HepG2 (cell line): Measurements from ENCODE around the gene CCDC158. TPM values are rescaled to one million over a fixed set of nuclear protein-coding genes. Genes with fewer than 3 reads are reported as not detected.

ENCODE experiments used
- CTCF ChIP-seq: sonication (generic); formaldehyde crosslinking; IDR thresholded peaks from 2 replicates; pipeline ENCODE4 v1.5.0; 2020; ENCODE audit warnings: mild to moderate bottlenecking, missing genetic modification reagents, moderate library complexity
- DNMT1 ChIP-seq: sonication (generic); formaldehyde crosslinking; IDR thresholded peaks from 2 replicates; pipeline ENCODE4 v1.5.1; 2020; ENCODE audit warnings: mild to moderate bottlenecking, missing genetic modification reagents
- ELF4 ChIP-seq: sonication (generic); formaldehyde crosslinking; IDR thresholded peaks from 2 replicates; pipeline ENCODE4 v1.5.0; 2020; ENCODE audit warnings: missing genetic modification reagents, mild to moderate bottlenecking, moderate library complexity, borderline replicate concordance
- HOMEZ ChIP-seq: IDR thresholded peaks from 2 replicates; pipeline ENCODE4 v1.6.1; 2016; ENCODE audit warnings: low read depth
- MLX ChIP-seq: IDR thresholded peaks from 2 replicates; pipeline ENCODE4 v1.6.1; 2016
- MTA1 ChIP-seq: sonication (generic); formaldehyde crosslinking; IDR thresholded peaks from 2 replicates; pipeline ENCODE4 v1.4.0; 2020; ENCODE audit warnings: missing genetic modification reagents, mild to moderate bottlenecking, borderline replicate concordance
- NFE2L1 ChIP-seq: sonication (generic); formaldehyde crosslinking; IDR thresholded peaks from 2 replicates; pipeline ENCODE4 v1.4.0; 2020; ENCODE audit warnings: missing genetic modification reagents, mild to moderate bottlenecking, borderline replicate concordance
- RBFOX2 ChIP-seq: fragments of 200-400 bp; formaldehyde crosslinking; IDR thresholded peaks from 2 replicates; pipeline ENCODE4 v1.6.1; 2017; ENCODE audit warnings: low read depth, mild to moderate bottlenecking, low read length
- USF2 ChIP-seq, 2 experiments: sonication (generic) in 1 of 2; formaldehyde crosslinking in 1 of 2; IDR thresholded peaks; 2 replicates each; pipeline versions ENCODE4 v1.5.1 to v1.6.1; 2011 to 2020; ENCODE audit warnings: borderline replicate concordance in 1 of 2, low read depth in 1 of 2, low read length in 1 of 2, mild to moderate bottlenecking in 1 of 2, missing genetic modification reagents in 1 of 2, moderate library complexity in 1 of 2
- ZFP36 ChIP-seq: fragments of 150-350 bp; IDR thresholded peaks from 2 replicates; pipeline ENCODE4 v1.6.1; 2018; ENCODE audit warnings: borderline replicate concordance, low read length, low read depth; ENCODE audit not compliant: partially characterized antibody
- ZFP82 ChIP-seq: sonication (generic); formaldehyde crosslinking; IDR thresholded peaks from 2 replicates; pipeline ENCODE4 v1.5.1; 2020; ENCODE audit warnings: mild to moderate bottlenecking, missing genetic modification reagents, borderline replicate concordance
- ZFP91 ChIP-seq: sonication (generic); formaldehyde crosslinking; IDR thresholded peaks from 2 replicates; pipeline ENCODE4 v1.9.0; 2022; ENCODE audit warnings: missing genetic modification reagents, mild to moderate bottlenecking, borderline replicate concordance
- ZMYM2 ChIP-seq: sonication (generic); formaldehyde crosslinking; IDR thresholded peaks from 2 replicates; pipeline ENCODE4 v1.8.0; 2022; ENCODE audit warnings: mild to moderate bottlenecking, missing genetic modification reagents
- ZNF317 ChIP-seq: sonication (generic); formaldehyde crosslinking; IDR thresholded peaks from 2 replicates; pipeline ENCODE4 v1.5.0; 2020; ENCODE audit warnings: mild to moderate bottlenecking, missing genetic modification reagents
- ZNF501 ChIP-seq: sonication (generic); formaldehyde crosslinking; IDR thresholded peaks from 2 replicates; pipeline ENCODE4 v1.5.1; 2020; ENCODE audit warnings: mild to moderate bottlenecking, moderate library complexity, missing genetic modification reagents
- ZNF550 ChIP-seq: sonication (generic); formaldehyde crosslinking; IDR thresholded peaks from 2 replicates; pipeline ENCODE4 v1.4.0; 2020; ENCODE audit warnings: mild to moderate bottlenecking, missing genetic modification reagents, borderline replicate concordance
- ZNF709 ChIP-seq: sonication (generic); formaldehyde crosslinking; IDR thresholded peaks from 2 replicates; pipeline ENCODE4 v1.5.0; 2020; ENCODE audit warnings: mild to moderate bottlenecking, missing genetic modification reagents
- ZNF790 ChIP-seq: sonication (generic); formaldehyde crosslinking; IDR thresholded peaks from 2 replicates; pipeline ENCODE4 v1.8.0; 2022; ENCODE audit warnings: missing genetic modification reagents, mild to moderate bottlenecking, borderline replicate concordance
- polyA plus RNA-seq, 8 experiments: library from polyadenylated mRNA; depleted of rRNA in 3 of 8; stranded (reverse) in 7 of 8; unstranded in 1 of 8; fragments of >200 nt; fragmentation: Illumina TruSeq in 4 of 8; extraction: Trizol in 4 of 8; gene quantifications; 2 replicates each; pipeline versions ENCODE4 v1.2.1 to v1.2.3, GENCODE V29; 2011 to 2016; ENCODE audit warnings: low read depth in 4 of 8, missing spikeins in 1 of 8, mixed read lengths in 1 of 8; ENCODE audit not compliant: insufficient read depth in 1 of 8
- total RNA-seq, 5 experiments: library from RNA; depleted of rRNA; stranded (reverse); fragments of >200 nt; fragmentation: Illumina TruSeq; extraction: Trizol; gene quantifications; 2 replicates each; pipeline ENCODE4 v1.2.3, GENCODE V29; 2016; ENCODE audit warnings: low read depth in 1 of 5

The CCDC158 gene
- total and polyA plus RNA-seq, 2 of the 13 experiments (the other 11 are each of a cell fraction or from before 2014, with no cell fraction given), result not detected

GRCh38 chr4:76305971-76306881 lies 114.7 kb downstream of the CCDC158 start, which contains the start of gene STBD1 (continued):
- TF ChIP-seq DNMT1 (0 out of 2 replicates have a peak, but pooled peaks have one; percentile 50), ZNF790 (CRISPR knock-in tag) (no peak; the same call in 1 of the 2 replicates), RBFOX2 (peak; percentile 87), ZNF709 (CRISPR knock-in tag) (0 out of 2 replicates have a peak, but pooled peaks have one; percentile 51), ZNF317 (CRISPR knock-in tag) (no peak), ZNF550 (CRISPR knock-in tag) (no peak), ZMYM2 (CRISPR knock-in tag) (no peak), MTA1 (peak; percentile 75; the same call in 1 of the 2 replicates), HOMEZ (CRISPR knock-in tag) (no peak), ELF4 (CRISPR knock-in tag) (no peak), ZFP36 (no peak), ZFP91 (CRISPR knock-in tag) (peak; percentile 78), ZNF501 (CRISPR knock-in tag) (peak; percentile 76; the same call in 1 of the 2 replicates), USF2 (IDR thresholded peaks at IDR 0.05; ENCODE audit: low read depth, low read length) (no peak), USF2 (CRISPR knock-in tag; IDR thresholded peaks at IDR 0.05; ENCODE audit: borderline replicate concordance) (peak; percentile 20; the same call in 1 of the 2 replicates), NFE2L1 (CRISPR knock-in tag) (peak; percentile 61; the same call in 1 of the 2 replicates), ZFP82 (CRISPR knock-in tag) (peak; percentile 97), CTCF (CRISPR knock-in tag) (peak; percentile 15; the same call in 1 of the 2 replicates), MLX (CRISPR knock-in tag) (peak; percentile 81)
